HG02798 (cell line): Measurements from ENCODE around the gene SYCP2.
A peak's percentile ranks its signal among the peaks of the same experiment; 100 is the strongest.

Experiments used
- ATAC-seq: cut with Tn5 transposase; IDR thresholded peaks from one replicate; pipeline ENCODE4 v1.9.1; 2021; ENCODE audit warnings: mild to moderate bottlenecking; ENCODE audit not compliant: unreplicated experiment, poor library complexity

Gene SYCP2

DNA sequence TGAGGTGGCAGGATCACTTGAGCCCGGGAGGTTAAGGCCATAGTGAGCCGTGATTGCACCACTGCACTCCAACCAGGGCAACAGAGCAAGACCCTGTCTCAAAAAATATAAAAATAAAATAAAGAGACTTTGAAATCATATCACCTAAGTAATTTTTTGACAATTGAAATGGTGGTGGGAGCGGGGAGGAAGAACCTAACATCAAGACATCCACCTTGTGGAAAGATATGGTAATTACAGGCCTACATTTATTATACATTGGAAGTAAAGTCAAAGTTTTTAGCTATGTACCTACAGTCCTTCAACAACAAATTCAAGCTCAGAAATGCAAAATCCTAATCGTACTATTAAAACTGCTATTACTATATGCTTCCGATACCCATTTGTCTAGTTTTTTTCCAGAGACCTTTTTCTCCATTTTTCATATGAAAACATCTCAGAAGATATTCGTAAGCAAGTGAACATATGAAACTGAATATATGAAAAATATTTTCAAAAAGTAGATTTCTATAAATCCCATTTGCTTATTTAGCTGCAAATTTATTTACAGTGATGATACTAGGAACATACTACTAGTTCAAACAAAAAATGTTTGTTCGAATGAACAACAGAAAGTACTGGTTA is 83.3 kb downstream of the SYCP2 start:
- ATAC-seq, result no peak

DNA sequence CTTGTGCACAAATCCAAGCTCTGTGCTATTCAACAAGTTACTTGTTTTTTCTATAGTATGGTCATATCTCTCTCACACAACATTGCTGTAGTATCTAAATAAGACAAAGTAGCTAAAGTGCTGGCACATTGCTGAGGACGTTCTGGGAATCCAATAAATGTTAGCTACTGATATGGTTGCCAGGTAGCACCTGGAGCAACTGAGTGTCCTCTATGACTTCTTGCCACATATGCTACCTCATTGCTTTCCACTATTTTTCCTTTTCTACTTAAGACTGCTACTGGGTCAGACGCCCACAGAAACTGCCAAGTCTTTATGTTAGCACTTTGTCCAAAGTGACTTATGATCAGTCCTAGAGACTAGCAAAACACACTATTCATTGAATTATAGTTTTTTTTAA is 85.3 kb downstream of the SYCP2 start:
- ATAC-seq, result no peak

GRCh38 chr20:59845472-59845871 is 88.0 kb downstream of the SYCP2 start:
- ATAC-seq, result no peak

- ATAC-seq, result no peak
Observed at GRCh38 chr20:59839400-59839799, 94.0 kb downstream of the SYCP2 start.

DNA sequence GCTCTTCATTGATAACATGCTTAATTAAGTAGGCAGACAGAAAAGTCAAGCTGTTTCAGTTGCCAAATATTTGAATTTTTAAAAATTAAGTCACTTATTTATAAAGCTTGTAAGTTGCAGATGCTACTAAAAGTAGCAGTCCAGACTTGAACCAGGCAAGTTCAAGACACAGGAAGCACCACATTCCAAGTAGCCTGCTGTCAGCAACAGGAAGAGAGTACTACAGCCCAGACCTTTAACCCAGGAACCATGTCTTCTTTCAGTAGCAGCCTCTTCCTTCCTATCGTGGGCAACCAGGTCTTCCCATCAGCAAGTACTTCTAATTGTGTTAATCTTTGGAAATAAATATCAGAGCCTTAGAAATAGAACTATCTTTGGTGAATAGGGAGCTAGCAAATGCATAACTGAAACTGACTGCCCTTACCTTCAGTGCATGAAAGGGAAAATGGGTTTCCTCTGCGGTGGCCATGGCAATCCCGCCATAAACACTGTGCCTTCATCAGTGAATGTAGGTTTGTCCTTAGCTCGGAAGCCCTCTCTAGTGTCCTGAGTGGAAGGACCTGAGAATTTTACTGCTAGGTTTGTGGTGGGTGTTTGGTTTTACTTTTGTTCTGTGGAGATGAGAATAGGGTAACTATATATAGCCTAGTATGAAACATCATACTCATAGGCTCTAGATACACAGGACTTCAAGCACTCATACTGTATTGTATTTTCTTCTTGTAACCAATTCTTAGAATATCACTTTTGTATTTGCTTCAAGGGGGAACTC is 95.6 kb downstream of the SYCP2 start:
- ATAC-seq, result peak; percentile 86

- no peak for ATAC-seq
Observed at GRCh38 chr20:59836767-59837166, 96.7 kb downstream of the SYCP2 start.

- ATAC-seq, result no peak
Observed at GRCh38 chr20:59835448-59836395, 97.7 kb downstream of the SYCP2 start.

DNA sequence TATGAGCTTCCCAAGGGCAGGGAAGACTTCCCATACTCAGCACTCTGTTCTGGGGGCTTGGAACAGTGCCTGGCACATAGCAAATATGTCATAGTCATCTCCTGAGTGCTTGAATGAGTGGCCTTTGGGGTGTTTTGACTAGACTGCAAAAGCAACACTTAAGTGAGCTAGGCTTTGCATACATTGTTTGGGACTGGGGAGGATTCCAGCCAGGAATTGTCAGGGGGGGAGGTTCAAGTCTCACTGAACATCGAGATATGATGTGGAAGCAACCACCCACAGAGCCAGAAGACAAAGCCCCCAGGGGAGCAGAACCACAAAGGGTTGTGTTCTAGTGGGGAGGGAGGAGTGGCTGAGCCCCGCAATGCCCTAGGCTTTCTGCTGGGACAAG is 98.4 kb downstream of the SYCP2 start:
- ATAC-seq, result no peak

GRCh38 chr20:59832406-59833363 is 100.8 kb downstream of the SYCP2 start:
- no peak for ATAC-seq

DNA sequence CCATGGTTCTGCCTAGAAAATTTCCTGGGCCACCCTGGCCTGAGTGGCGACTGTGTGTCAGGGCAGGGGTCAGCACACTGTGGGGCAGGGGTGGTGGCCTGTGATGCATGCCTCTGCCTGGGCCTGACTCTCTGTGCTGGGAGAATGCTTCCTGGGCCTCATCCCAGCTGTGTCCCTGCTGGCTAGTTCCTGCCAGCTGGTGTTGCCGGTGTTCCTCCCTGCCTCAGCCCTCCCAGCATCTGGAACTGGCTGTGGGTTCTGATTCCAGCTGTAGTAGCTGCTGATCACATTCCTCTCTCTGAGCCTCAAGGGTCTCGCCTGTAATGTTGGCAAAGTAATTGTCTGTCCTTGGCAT is 101.5 kb downstream of the SYCP2 start:
- ATAC-seq, result no peak

- ATAC-seq, result peak; percentile 41
Observed at GRCh38 chr20:59831024-59831915, 102.2 kb downstream of the SYCP2 start.

- ATAC-seq, result no peak
Observed at GRCh38 chr20:59830665-59831023, 102.8 kb downstream of the SYCP2 start.

- no peak for ATAC-seq
Observed at GRCh38 chr20:59829786-59830664, 103.4 kb downstream of the SYCP2 start.

DNA sequence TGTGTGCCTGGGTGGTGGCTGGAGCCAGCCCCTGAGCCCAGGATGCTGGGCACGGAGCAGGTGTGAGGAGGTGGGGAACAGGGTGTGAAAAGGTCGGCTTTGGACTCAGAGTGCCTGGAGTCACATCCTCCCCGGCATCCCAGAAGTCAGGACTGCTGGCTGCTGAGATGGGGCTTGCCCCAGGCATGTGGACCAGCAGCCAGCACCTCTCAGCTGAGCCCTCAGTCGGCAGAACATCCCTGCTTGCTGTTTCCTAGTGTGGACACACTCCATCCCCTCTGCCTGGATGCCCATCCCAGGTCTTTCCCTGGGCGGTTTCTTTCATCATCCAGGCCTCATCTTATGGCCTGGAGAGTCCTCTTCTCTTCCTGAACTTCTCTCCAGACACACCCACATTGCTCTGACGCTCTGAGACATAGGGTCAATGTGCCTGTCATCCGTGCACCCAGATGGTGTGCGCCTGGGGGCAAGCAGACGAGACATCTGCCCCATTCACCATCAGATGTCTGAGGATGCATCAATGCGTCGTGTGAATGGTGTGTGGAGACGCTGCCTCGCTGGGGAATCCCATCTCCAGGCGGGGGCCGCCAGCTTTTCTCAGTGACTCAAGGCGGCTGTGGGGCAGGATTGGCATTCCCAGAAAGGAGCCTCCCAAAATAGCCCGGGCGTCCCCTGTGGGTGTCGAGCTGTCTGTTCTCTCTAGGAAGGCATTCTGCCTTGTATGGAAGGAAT is 104.2 kb downstream of the SYCP2 start:
- ATAC-seq, result no peak

- ATAC-seq, result no peak
Observed at GRCh38 chr20:59828125-59829053, 105.0 kb downstream of the SYCP2 start.
